Endodermal cell (in vitro differentiated cells): ENCODE results near the gene FUT2. TPM values are rescaled to one million over a fixed set of nuclear protein-coding genes. Genes with fewer than 3 reads are reported as not detected.
"Not testable (repeated sequence)": the region's sequence is repeated elsewhere in the genome, so short reads cannot be mapped to it uniquely, and the experiment has no call there.

Experiments used
- DNase-seq: peaks from one replicate; pipeline ENCODE4 v3.0.0-alpha.2; 2017
- H3K27ac ChIP-seq: 2 replicates; pipeline ENCODE4 v1.5.1; 2013; ENCODE audit warnings: mild to moderate bottlenecking, low read depth, low read length, moderate library complexity
- H3K27me3 ChIP-seq: 2 replicates; pipeline ENCODE4 v1.6.1; 2013; ENCODE audit warnings: mild to moderate bottlenecking, low read length, moderate library complexity; ENCODE audit not compliant: insufficient read depth, control insufficient read depth, poor library complexity, severe bottlenecking
- H3K36me3 ChIP-seq: 2 replicates; pipeline ENCODE4 v1.7.0; 2013; ENCODE audit warnings: mild to moderate bottlenecking, low read length, moderate library complexity; ENCODE audit not compliant: control insufficient read depth, insufficient read depth
- H3K4me1 ChIP-seq: one replicate; pipeline ENCODE4 v1.7.0; 2013; ENCODE audit warnings: low read length; ENCODE audit not compliant: control insufficient read depth, insufficient read depth
- H3K4me3 ChIP-seq: 2 replicates; pipeline ENCODE4 v1.5.1; 2013; ENCODE audit warnings: mild to moderate bottlenecking, low read length, moderate library complexity
- H3K9ac ChIP-seq: 2 replicates; pipeline ENCODE4 v1.6.1; 2013; ENCODE audit warnings: mild to moderate bottlenecking, low read length, moderate library complexity; ENCODE audit not compliant: poor library complexity, severe bottlenecking; ENCODE audit errors: extremely low read depth
- H3K9me3 ChIP-seq: 2 replicates; pipeline ENCODE4 v1.6.1; 2013; ENCODE audit warnings: mild to moderate bottlenecking, low read length, moderate library complexity; ENCODE audit not compliant: control insufficient read depth
- H3K27ac Mint-ChIP-seq: 2 replicates; pipeline ENCODE4 v1.8.0; 2020; ENCODE audit warnings: mixed read lengths
- H3K27me3 Mint-ChIP-seq: 2 replicates; pipeline ENCODE4 v1.8.0; 2021; ENCODE audit warnings: mild to moderate bottlenecking, mixed read lengths; ENCODE audit not compliant: insufficient read depth
- H3K36me3 Mint-ChIP-seq: 2 replicates; pipeline ENCODE4 v1.8.0; 2020; ENCODE audit warnings: low read depth, mixed read lengths
- H3K4me1 Mint-ChIP-seq: 2 replicates; pipeline ENCODE4 v1.8.0; 2020; ENCODE audit warnings: mixed read lengths
- H3K4me3 Mint-ChIP-seq: 2 replicates; pipeline ENCODE4 v1.8.0; 2020; ENCODE audit warnings: mild to moderate bottlenecking, moderate library complexity, mixed read lengths
- H3K9me3 Mint-ChIP-seq: 2 replicates; pipeline ENCODE4 v1.8.0; 2020; ENCODE audit warnings: mild to moderate bottlenecking, mixed read lengths
- WGBS, 2 experiments: methylation state at CpG; one replicate each; pipeline versions ENCODE4 v1.1.5 to v1.1.7; 2013; ENCODE audit warnings: missing lambda C conversion rate in 2 of 2, mixed read lengths in 1 of 2; ENCODE audit not compliant: insufficient coverage in 1 of 2, insufficient read length in 1 of 2; 5-methylcytosine and 5-hydroxymethylcytosine counted together
- total RNA-seq, 2 donors: library from RNA; stranded (reverse); fragmentation: NEBNext Ultra II Directional in 1 of 2; extraction: Animal tissue kit (Norgen Biotek cat#: 25700) in 1 of 2; gene quantifications; 2 replicates in 1 of 2; 3 replicates in 1 of 2; pipeline ENCODE4 v1.2.1, GENCODE V29; 2021
- TF ChIP-seq, protein P1 (sequence below): fragments of 200-600 bp; sonication (generic); conservative IDR thresholded peaks from 2 replicates; pipeline ENCODE4 v1.5.0; 2021; ENCODE audit warnings: antibody characterized with exemption, mild to moderate bottlenecking

Gene FUT2
- total RNA-seq, 2 donors from 2014 or later, result 5.8 to 11.0 TPM

DNA sequence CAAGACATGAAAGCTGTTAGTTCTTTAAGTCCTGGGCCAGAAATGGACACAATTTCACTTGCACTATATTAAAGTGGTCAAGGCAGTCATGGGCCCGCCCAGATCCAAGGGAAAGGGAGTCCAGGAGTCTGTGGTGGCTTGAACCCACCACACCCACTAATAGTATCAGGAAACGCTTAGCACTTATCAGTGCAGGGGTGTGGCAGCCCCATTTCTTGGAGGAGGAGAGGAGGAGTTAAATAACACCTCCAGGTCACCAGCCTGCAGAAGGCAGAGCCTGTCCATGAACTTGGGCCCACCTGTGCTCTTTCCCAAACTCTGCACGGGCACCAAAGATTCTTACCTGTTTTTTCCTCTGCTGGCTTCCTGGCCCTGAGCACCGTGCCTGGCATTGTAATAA lies 17.6 kb upstream of the FUT2 start:
- WGBS, 2 experiments, result 78 to 100% methylated on average over 1 to 4 of the region's 4 CpGs
- Histone ChIP-seq H3K4me3 (no peak overlapping the region), H3K27ac (no peak overlapping the region), H3K4me1 (no peaks in the 10 kb centered on the region), H3K9me3 (no peaks in the 10 kb centered on the region), H3K9ac (no peak overlapping the region), H3K36me3 (no peaks in the 10 kb centered on the region), H3K27me3 (no peaks in the 10 kb centered on the region)
- no peak overlapping the region for H3K4me3 Mint-ChIP-seq
- H3K27ac Mint-ChIP-seq, result no peak overlapping the region
- H3K9me3 Mint-ChIP-seq, result no peaks in the 10 kb centered on the region
- no peaks in the 10 kb centered on the region for H3K36me3 Mint-ChIP-seq
- DNase-seq, result no peak
- H3K4me1 Mint-ChIP-seq, result peaks cover 10% of the 10 kb centered on the region
- TF ChIP-seq, protein P1, sequence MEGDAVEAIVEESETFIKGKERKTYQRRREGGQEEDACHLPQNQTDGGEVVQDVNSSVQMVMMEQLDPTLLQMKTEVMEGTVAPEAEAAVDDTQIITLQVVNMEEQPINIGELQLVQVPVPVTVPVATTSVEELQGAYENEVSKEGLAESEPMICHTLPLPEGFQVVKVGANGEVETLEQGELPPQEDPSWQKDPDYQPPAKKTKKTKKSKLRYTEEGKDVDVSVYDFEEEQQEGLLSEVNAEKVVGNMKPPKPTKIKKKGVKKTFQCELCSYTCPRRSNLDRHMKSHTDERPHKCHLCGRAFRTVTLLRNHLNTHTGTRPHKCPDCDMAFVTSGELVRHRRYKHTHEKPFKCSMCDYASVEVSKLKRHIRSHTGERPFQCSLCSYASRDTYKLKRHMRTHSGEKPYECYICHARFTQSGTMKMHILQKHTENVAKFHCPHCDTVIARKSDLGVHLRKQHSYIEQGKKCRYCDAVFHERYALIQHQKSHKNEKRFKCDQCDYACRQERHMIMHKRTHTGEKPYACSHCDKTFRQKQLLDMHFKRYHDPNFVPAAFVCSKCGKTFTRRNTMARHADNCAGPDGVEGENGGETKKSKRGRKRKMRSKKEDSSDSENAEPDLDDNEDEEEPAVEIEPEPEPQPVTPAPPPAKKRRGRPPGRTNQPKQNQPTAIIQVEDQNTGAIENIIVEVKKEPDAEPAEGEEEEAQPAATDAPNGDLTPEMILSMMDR, result no peak
- H3K27me3 Mint-ChIP-seq, result peaks cover 15% of the 10 kb centered on the region

DNA sequence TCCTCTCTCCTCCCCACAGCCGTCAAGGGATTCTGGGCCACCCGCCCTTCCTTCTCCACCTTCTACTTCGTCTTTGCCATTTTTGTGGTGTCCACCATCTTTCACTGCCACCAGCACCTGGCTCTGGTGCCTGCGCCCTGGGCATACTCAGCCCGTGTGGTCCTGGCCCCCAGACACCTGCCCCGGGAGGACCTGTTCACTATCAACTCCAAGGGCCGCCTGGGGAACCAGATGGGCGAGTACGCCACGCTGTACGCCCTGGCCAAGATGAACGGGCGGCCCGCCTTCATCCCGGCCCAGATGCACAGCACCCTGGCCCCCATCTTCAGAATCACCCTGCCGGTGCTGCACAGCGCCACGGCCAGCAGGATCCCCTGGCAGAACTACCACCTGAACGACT lies 15.8 kb upstream of the FUT2 start:
- WGBS, 2 experiments, result 96 to 99% methylated on average over 6 to 17 of the region's 19 CpGs
- H3K27me3 ChIP-seq, H3K27ac ChIP-seq, H3K36me3 ChIP-seq, H3K27me3 Mint-ChIP-seq, H3K4me1 Mint-ChIP-seq, H3K4me3 Mint-ChIP-seq, H3K9ac ChIP-seq, H3K4me3 ChIP-seq, H3K36me3 Mint-ChIP-seq, H3K9me3 Mint-ChIP-seq, H3K9me3 ChIP-seq, H3K27ac Mint-ChIP-seq, DNase-seq, H3K4me1 ChIP-seq: not testable (repeated sequence)

DNA sequence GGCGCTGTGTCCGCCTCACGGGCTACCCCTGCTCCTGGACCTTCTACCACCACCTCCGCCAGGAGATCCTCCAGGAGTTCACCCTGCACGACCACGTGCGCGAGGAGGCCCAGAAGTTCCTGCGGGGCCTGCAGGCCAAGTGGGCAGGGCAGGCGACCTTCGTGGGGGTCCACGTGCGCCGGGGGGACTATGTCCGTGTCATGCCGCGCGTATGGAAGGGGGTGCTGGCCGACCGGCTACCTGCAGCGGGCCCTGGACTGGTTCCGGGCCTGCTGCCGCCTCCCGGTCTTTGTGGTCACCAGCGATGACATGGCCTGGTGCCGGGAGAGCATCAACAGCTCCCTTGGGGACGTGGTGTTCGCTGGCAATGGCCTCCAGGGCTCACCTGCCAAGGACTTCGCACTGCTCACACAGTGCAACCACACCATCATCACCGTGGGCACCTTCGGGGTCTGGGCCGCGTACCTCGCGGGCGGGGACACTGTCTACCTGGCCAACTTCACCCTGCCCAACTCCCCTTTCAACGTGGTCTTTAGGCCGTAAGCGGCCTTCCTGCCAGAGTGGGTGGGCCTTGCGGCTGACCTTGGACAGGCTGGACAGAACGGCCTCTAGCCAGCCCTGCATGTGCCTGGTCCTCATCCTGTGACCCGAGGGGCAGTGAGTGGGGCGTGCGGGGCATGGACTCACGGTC lies 15.2 kb upstream of the FUT2 start:
- Mint-ChIP-seq H3K4me1 (no peaks in the 10 kb centered on the region), H3K27ac (no peak overlapping the region), H3K9me3 (no peaks in the 10 kb centered on the region), H3K27me3 (peaks cover 5% of the 10 kb centered on the region), H3K4me3 (no peak overlapping the region), H3K36me3 (no peaks in the 10 kb centered on the region)
- DNase-seq, result no peak
- TF ChIP-seq, protein P1, result no peak
- Histone ChIP-seq H3K4me1 (no peaks in the 10 kb centered on the region), H3K27me3 (no peaks in the 10 kb centered on the region), H3K4me3 (no peak overlapping the region), H3K9ac (no peak overlapping the region), H3K27ac (no peak overlapping the region), H3K36me3 (no peaks in the 10 kb centered on the region), H3K9me3 (no peaks in the 10 kb centered on the region)
- 94 to 96% methylated on average over 29 to 45 of the region's 45 CpGs for WGBS, 2 experiments

DNA sequence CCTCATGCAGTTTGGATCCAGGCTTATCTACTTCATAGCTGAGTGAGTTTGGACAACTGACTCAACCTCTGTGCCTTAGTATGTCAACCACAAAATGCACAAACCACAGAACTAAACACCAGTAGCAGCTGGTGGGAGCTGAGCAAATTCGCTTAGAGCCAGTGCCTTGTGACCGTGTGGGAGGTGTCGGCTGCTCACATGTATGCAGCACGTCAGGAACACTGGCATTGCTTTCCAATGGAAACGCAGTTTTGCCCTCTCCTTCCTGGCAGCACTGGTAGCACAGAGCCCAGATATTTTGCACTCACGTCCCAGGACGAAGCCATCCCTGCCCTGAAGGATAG lies 14.7 kb upstream of the FUT2 start:
- H3K9me3 Mint-ChIP-seq, result no peaks in the 10 kb centered on the region
- DNase-seq, result no peak
- Histone ChIP-seq H3K36me3 (no peaks in the 10 kb centered on the region), H3K9ac (no peak overlapping the region), H3K27me3 (no peaks in the 10 kb centered on the region), H3K27ac (no peak overlapping the region), H3K4me1 (no peaks in the 10 kb centered on the region), H3K9me3 (no peaks in the 10 kb centered on the region), H3K4me3 (no peak overlapping the region)
- WGBS, 2 experiments, result 90 to 92% methylated on average over 7 of the region's 7 CpGs
- no peak overlapping the region for H3K27ac Mint-ChIP-seq
- TF ChIP-seq, protein P1, result no peak
- H3K4me3 Mint-ChIP-seq, result no peak overlapping the region
- H3K4me1 Mint-ChIP-seq, result no peaks in the 10 kb centered on the region
- H3K36me3 Mint-ChIP-seq, result no peaks in the 10 kb centered on the region
- peaks cover 5% of the 10 kb centered on the region for H3K27me3 Mint-ChIP-seq
